Testis (tissue), 2 donors: ENCODE measurements around the gene SPAG8.

ENCODE experiments used
- CTCF ChIP-seq, 3 experiments: fragments of 450-650 bp in 2 of 3; fragments of 200-600 bp in 1 of 3; sonication (generic) in 1 of 3; IDR thresholded peaks; one replicate each; pipeline ENCODE4 v1.5.1; 2016 to 2019; ENCODE audit warnings: antibody characterized with exemption in 3 of 3, mild to moderate bottlenecking in 2 of 3, moderate library complexity in 1 of 3
- POLR2A ChIP-seq: fragments of 450-650 bp; IDR thresholded peaks from one replicate; pipeline ENCODE4 v1.6.1; 2017; ENCODE audit warnings: antibody characterized with exemption, mild to moderate bottlenecking, moderate library complexity

- TF ChIP-seq CTCF (IDR thresholded peaks at IDR 0.05): no peak
- no peak for TF ChIP-seq POLR2A
Observed at GRCh38 chr9:35795695-35796094, 16.4 kb downstream of the SPAG8 start.
